NCI-H460 (cell line): ENCODE measurements around the gene SMCO2. TPM values are rescaled to one million over a fixed set of nuclear protein-coding genes. Genes with fewer than 3 reads are reported as not detected.
"Not testable (repeated sequence)": the region's sequence is repeated elsewhere in the genome, so short reads cannot be mapped to it uniquely, and the experiment has no call there.

Source experiments
- DNase-seq: peaks from one replicate; pipeline ENCODE4 v3.0.0-alpha.2; 2016; ENCODE audit warnings: low read depth; ENCODE audit errors: extremely low read depth
- total RNA-seq: library from RNA; depleted of rRNA; stranded (reverse); fragments of >200 nt; shearing (Covaris generic); gene quantifications from 2 replicates; pipeline ENCODE4 v1.2.3, GENCODE V29; 2014

Gene SMCO2
- total RNA-seq, 1 experiment from 2014 or later: 0.27 TPM

DNA sequence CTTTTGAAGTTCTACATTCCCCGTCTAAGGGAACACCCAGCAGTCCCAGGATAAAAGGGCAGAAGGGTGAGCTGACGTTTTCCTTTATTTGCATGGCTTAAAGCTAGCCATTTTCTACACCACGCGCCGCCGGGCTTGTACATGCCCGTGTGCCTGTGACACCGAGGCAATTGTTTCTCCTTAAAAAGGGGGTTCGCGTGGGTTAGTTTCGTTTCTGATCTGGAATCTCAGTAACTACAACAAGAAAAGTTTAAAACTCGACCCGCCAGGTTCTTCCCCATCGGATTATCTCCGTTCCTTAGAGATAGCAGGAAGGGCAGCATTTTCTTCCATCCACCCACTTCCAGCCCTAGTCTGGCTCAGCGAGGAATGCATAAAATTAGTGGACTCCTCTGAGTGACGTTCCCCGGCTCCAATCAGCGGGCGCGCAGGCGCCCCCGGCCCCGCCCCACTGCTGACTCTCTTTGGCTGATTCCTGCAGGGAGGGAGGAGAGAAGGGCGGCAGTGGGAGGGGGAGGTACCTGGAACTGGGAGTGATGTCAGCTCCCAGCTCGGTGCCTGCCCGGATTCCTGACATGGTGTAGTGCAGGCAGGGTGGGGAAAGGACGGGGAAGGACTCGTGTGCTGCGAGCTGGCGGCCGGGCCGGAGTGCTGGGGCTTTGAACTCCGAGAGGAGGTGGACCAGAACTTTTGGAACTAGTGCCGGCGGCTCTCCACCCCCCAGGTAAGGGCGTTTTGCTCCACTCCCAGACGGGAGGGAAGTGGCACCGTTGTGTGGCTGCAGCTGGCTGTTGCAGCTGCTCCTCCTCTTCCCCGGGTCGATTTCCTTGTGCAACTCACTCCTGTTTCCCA, 77.3 kb downstream of the SMCO2 start, which contains the start of gene PPFIBP1:
Gene PPFIBP1, plus strand, starts transcription at position 565 of the 852 bp plus-strand sequence. CDS start 109,191 bp downstream, outside the sequence.
- peak; percentile 96 for DNase-seq

DNA sequence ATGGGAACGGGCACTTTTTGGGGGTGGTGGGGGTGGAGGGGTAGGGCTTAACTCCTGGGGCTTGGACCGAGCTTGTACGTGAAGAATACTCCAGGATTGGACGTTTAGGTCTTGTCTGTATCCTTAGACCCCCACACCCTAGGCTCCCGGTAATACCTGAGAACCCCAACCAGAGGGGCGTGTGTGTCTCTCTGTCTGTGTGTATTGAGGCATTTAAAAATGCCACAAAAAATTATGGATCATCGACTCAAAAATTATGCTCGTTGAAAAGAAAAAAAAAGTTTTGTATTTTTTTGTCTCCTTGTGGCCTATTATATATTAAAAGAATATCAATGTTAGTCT, 77.9 kb downstream of the SMCO2 start:
- no peak for DNase-seq

DNA sequence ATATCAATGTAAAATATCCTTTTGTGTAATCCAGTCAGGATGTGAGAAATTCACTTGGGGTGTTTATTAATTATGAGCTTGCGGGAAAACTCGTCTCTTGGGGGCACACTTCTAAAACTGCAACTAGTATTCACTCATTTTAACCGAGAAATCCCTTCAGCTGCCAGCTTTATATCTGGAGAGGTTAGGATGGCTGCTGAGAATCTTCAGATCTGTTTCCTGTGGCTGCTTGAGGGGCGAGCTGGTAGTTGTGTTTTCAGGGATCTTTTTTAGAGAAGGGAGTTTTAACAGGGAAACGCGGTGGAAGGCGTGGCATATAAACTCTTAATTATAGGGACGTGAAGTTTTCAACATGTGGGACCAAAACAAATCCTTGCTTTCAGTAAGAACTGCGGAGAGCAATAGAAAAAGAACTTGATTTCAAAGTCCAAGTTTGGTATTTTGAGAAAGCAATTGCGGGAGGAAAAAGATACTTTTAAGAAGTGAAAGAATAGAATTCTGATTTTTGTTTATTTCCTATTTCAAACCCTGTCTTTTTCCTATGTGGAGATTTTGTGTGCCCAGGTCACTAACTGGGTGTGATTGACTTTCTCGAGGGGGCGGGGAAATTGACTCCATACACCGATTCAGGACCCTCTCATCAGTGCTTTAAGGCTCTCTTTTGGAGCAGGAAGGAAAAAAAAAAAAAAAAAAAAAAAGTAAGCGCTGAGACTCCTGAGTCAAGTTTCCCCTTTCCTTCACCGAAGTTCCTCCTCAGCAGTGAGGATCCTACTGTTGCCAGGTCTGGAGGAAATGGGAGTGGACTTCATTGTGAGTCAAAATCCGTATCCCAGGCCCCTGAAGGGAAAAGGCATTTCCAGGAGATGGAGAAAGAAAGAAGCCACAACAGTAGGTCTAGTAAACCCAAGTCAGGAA, 78.6 kb downstream of the SMCO2 start:
- no peak for DNase-seq

DNA sequence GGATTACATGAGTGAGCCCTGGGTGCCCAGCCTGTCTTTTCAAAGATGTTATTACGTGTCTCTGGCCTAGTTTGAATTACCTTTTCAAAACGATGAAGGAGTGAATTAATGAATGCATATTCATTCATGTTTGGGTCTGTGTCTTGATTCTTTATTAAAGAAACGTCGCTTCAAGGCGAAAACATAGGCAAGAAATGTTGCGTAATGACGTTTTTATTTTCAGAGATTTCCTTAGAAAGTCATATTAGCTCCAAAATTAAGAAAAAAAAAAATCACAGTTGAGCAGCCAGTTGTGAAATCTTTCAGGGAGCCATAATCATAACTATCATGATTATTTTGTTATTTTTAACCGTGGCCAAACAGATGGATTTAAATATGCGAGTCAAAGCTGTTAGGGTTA, 81.0 kb downstream of the SMCO2 start:
- DNase-seq: no peak

DNA sequence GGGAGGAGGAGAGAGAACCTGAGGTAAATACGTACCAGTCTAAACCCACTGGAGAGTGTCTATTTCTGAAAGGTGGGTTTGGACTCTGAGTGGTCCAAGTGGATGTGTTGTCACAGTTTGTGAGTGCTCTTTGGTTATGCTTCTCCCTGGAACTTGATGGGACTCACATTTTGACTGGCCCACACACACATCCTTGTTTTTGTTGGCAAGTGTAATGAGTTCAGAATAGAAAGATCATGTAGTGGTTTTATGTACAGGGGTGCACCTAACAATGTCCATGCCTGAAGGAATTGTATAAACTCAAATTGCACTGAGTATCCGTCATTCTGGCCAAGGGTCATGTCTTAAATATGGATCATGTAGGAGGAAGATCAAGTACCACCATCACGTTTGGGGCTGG, 82.3 kb downstream of the SMCO2 start:
- no peak for DNase-seq

DNA sequence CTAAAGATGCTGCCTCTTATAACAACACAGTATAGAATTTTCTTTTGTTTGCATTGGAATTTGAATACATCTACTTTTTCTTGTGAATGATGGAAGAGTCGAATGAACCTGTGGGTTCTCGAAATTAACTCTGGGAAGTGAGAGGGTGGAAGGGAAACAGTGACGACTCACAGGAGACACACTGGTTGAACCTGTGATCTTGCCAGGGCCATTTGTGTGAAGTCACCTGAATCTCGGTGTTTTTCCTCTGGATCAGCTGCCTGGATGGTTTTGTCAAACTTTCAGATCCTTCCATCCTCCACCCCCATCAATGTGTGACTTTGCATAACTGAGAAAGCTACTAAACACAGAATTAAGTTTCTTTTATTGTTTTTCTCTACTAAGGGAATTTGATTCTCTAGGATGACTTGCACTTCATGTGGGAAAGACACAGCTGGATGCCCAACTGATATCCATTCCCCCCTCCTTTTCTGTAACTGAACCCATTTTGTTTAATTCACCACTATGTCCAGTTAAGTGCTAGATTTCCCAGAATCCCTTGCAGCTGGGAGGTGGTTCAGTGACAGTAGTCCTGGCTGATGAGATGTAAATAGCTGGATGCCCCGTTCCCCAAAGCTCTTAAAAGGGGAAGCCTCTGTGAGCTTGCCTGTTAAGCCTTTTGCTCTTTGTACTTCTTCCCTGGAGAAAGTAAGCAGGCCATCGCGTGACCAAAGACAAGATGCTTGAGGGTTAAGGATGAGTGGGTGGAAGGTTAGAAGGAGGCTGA, 83.8 kb downstream of the SMCO2 start:
- no peak for DNase-seq

DNA sequence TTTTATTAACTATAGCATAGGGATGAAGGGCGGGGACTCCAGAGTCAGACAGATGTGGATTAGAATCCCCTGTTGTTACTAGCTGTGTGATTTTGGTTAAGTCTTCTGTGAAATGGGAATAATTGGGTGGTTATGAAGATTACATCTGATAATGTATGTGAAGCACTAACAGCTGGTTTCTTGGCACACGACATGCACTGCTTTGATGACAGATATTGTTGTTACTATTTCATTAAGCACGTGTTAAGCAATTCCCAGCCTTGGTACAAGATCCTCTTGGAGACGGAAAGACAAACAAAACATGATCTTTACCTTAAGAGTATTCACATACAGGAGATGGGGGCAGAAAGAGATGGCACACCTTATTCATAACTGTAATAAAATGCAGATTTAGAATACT, 85.4 kb downstream of the SMCO2 start:
- no peak for DNase-seq

DNA sequence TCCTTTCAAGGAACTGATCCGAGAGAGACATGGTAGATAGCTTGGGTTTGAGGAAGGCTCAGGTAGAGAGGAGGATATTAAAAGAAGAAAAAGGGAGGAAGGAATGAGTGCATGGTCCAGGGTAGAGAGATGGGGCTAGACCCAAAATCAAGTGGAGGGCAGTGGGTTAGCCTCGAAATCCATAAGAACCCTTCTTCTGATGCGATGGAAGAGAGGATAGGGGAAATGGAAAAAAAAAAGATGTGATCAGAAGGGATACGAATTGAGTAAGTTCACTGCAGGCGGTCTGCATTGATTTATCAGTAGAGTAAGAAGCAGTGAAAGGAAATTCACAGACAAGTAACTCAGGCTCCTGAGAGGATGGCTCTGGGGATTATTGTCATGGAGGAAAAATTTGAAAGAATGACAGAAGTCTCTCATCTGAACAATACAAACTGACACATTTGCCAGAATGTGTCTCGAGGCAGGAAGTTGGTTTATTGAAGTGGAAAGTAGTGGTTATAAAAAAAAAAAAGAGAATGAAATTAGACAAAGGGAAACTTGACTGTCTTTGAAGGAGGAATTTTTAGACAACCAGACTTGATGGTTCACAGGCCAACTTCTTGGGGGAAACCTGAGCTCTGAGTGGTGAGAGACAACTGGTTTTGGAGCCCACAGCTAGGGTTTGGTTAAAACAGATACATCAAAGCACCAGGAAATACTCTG, 87.7 kb downstream of the SMCO2 start:
- no peak for DNase-seq

DNA sequence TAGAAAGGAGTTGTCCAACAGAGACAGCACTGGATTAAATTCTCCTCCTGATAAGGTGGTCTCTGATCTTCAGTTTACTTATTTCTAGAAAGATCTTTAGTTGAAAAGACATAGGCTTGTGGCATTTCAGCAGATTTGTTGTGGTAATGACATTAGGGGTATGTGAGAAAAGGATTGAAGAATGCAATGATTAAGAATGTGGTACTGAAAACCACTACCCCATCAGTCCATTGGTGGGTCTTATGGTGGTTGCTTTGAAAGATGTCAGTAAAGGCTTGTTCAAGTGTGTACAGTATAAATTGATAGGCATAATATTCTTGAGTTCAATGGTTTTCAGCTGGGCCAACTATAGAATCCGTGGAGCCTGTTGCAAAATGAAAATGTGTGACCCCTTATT, 88.2 kb downstream of the SMCO2 start:
- no peak for DNase-seq

DNA sequence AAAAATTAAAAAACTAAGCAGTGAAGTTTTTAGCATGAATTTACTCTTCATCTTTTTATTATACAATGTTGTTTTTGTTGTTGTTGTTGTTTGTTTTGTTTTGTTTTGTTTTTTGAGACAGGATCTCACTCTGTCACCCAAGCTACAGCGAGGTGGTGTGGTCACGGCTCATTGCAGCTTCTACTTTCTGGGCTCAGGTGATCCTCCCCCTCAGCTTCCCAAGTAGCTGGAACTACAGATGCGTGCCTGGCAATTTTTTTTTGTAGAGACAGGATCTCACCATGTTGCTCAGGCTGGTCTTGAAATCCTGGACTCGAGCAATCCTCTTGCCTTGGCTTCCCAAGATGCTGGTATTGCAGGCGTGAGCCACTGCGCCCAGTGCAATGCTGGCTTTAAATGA, 88.8 kb downstream of the SMCO2 start:
- no peak for DNase-seq

DNA sequence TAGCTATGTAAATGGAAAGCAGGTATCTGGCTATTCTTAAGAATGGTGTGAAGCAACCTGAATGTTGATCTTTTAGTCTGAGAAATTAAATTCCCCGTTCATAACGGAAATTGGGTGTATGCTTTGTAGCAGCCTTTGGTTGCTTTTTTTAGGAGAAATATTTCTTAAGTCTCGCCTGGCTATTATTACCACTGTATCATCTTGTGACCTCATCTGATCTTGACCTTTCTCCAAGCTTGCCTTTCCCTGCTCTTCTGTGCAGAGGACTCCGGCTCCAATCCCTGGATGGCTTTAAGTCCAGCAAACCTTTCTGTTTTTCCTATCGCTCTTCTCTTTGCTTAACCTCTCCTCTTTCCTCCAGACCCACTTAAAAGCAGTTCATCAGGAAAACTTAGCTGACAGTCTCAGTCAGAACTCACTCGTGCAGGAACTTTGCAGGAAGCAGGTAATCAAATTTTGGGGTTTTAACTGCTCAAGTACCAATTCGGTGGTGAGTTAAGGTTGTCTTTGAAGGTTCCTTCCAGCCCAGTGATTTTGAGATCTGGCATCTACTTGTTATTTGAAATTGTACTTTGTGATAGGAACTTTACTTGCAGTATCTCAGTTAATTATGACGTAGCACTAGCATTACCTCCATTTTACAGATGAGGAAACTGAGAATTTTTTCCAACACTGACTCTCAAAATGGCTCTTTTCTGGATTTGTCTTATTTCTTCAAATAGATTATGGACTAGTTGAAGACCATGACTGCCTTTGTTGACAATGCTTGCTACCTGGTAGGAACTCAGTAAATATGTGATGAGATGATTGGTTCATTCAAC, 91.5 kb downstream of the SMCO2 start:
- DNase-seq: no peak

DNA sequence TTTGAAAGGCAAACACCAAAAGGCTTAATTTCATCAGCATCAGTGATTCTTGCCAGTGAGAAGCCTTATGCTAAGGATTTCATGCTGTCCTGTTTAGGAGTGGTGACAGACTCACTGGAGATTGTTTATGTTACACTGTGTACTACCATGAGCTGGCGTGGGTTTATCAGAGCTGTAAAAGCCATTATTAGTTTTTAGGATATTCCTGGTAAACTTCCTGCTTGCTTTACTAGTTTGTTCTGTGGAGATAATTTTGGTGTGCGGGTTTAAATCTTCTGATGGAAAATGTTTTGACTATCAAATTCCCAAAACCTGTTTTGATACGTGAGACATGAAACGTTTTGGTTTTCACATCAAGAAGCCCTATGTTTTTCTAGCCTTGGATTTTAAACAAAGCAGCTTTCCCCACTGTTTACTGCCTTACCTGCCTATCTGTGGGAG, 92.7 kb downstream of the SMCO2 start:
- no peak for DNase-seq

DNA sequence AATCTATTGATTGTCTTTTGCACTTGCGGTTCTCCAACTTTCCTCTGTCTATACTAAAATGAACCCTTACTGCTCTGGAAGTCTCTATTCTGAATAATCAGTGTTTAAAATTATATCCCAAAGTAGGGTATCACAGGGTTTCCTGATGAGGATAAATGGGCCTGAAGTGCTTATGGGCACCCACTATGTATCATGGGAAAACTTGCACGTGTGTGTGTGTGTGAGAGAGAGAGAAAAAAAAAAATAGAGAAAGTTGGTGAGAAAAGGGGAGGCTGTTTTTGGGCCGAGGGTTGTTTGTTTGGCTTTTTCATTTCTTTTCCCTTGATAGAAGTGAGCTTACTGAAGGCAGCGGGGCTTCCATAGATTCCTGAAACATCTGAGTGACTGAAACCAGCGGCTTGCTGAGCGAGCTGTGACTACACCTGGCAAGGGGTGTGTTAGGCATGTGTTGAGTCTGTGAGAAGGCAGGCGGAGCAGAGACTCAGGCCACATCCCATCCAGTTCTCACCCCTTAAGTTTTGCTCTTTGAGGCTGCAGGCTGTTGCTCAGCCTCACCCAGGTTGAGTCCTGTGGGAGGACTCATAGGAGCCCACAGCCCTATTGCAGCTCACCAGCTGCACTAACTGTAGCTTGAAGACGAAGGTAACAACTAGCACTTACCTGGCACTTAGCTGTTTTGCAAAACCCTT, 94.6 kb downstream of the SMCO2 start:
- no peak for DNase-seq

DNA sequence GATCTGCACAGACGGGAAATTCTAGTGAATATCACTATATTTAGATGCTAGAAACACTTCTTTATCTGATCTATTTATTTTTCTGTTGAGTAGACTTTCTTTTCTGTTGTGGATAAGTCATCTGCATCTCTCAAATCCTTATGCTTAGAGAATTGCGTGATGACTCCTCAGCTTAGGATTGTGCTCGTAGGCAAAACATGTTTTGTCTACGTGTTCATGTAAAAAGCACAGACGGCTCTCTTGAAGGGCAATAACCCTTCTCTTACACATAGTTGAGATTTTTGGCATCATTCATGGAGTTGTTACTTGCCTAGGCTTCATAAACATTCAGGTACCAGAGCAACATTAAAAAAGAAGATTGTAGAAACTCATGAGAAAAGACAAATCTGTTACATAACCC, 96.1 kb downstream of the SMCO2 start:
- peak; percentile 82 for DNase-seq

DNA sequence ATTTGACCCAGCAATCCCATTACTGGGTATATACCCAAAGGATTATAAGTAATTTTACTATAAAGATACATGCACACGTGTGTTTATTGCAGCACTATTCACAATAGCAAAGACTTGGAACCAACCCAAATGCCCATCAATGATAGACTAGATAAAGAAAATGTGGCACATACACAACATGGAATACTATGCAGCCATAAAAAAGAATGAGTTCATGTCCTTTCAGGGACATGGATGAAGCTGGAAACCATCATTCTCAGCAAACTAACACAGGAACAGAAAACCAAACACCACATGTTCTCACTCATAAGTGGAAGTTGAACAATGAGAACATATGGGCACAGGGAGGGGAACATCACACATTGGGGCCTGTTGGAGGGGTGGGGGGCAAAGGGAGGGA, 98.3 kb downstream of the SMCO2 start:
- DNase-seq: not testable (repeated sequence)

DNA sequence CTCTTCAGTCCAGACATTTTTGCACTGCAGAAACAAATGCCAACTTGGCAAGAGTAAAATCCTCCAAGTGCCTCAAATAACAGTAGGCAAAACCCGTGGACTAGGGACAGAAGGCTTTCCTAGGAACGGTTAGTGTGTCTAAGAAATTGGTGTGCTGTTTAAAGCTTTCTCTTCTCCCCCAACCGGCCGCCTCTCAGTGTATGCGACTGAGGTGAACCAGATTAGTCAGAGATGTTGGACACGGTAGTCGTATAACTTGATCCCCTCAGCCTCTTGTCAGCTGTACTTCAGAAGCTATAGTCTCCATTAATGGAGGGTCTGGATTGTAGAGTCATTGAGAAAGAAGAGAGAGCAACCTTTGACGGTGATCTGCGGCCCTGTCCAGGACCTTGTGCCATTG, 99.1 kb downstream of the SMCO2 start:
- no peak for DNase-seq

DNA sequence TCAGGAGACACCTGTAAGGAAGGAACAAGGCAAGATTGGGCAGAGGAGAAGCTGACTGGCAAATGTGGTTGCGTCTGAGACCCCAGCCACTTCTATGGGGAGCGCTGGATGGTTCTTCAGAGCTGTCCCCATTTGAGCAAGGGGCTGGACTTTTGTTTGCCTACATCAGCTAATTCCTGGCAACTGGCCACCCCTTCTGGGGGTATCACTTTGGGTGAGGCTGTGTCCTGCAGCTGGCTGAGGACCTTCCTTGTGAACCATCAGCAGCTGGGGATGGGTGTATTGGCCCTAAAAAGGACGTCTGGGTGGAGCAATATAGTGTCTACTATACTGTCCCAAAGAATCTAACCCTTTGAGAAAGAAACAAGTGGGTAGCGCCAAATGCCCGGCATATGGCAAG, 101.1 kb downstream of the SMCO2 start:
- DNase-seq: no peak

DNA sequence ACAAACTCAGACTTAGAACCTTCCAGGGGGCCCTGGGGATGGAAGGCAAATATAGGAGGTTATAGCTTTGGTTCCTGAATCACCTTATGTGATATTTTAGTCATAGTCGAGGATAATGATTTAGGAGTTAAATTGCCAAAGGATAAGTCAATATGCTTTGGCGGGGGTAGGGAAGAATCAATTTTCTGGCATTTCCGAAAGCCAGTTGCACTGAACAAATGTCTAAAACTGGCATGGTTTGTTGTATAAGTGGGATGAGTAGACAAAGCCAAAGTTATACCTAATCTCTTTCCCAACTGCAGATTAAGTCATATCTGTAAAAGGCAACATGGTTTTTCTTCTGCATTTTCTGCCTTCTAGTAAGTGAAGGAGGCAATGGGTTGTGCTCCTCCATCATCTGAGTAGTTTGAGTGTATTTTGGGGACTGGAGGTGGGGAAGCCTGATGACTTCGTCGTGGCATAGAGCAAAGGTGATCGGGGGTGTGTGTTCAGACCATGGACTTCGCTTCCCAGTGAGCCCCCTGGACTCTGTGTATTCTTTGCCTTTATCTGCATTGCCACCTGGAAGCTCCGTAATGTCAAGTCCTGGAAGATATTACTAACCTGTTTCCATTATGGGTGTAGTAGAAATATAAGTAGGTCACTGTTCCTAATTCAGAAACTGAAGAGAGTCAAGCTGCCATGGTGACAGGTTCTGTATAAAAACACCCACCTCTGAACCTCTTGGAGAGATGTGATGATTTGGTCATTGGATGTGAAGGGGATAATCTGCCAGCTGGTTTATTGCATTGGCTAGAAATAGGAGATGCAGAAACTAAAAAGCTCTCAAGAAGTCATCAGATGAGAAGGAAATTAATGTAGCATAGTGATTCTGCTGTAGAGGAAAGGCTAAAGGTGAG, 102.0 kb downstream of the SMCO2 start:
- no peak for DNase-seq
